ENCODE measurements around the gene LRRC8A. TPM values are rescaled to one million over a fixed set of nuclear protein-coding genes. Genes with fewer than 3 reads are reported as not detected.
A peak's percentile ranks its signal among the peaks of the same experiment; 100 is the strongest.

LRRC8A gene
- total and polyA plus RNA-seq, 2 of the 13 experiments (the other 11 are each of a cell fraction or from before 2014, with no cell fraction given) = 16.1 to 40.6 TPM

DNA sequence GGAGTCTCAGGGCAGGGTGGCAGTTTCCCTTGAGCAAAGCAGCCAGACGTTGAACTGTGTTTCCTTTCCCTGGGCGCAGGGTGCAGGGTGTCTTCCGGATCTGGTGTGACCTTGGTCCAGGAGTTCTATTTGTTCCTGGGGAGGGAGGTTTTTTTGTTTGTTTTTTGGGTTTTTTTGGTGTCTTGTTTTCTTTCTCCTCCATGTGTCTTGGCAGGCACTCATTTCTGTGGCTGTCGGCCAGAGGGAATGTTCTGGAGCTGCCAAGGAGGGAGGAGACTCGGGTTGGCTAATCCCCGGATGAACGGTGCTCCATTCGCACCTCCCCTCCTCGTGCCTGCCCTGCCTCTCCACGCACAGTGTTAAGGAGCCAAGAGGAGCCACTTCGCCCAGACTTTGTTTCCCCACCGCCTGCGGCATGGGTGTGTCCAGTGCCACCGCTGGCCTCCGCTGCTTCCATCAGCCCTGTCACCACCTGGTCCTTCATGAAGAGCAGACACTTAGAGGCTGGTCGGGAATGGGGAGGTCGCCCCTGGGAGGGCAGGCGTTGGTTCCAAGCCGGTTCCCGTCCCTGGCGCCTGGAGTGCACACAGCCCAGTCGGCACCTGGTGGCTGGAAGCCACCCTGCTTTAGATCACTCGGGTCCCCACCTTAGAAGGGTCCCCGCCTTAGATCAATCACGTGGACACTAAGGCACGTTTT is 35.4 kb downstream of the LRRC8A start (continued):
- TF ChIP-seq, protein P1, sequence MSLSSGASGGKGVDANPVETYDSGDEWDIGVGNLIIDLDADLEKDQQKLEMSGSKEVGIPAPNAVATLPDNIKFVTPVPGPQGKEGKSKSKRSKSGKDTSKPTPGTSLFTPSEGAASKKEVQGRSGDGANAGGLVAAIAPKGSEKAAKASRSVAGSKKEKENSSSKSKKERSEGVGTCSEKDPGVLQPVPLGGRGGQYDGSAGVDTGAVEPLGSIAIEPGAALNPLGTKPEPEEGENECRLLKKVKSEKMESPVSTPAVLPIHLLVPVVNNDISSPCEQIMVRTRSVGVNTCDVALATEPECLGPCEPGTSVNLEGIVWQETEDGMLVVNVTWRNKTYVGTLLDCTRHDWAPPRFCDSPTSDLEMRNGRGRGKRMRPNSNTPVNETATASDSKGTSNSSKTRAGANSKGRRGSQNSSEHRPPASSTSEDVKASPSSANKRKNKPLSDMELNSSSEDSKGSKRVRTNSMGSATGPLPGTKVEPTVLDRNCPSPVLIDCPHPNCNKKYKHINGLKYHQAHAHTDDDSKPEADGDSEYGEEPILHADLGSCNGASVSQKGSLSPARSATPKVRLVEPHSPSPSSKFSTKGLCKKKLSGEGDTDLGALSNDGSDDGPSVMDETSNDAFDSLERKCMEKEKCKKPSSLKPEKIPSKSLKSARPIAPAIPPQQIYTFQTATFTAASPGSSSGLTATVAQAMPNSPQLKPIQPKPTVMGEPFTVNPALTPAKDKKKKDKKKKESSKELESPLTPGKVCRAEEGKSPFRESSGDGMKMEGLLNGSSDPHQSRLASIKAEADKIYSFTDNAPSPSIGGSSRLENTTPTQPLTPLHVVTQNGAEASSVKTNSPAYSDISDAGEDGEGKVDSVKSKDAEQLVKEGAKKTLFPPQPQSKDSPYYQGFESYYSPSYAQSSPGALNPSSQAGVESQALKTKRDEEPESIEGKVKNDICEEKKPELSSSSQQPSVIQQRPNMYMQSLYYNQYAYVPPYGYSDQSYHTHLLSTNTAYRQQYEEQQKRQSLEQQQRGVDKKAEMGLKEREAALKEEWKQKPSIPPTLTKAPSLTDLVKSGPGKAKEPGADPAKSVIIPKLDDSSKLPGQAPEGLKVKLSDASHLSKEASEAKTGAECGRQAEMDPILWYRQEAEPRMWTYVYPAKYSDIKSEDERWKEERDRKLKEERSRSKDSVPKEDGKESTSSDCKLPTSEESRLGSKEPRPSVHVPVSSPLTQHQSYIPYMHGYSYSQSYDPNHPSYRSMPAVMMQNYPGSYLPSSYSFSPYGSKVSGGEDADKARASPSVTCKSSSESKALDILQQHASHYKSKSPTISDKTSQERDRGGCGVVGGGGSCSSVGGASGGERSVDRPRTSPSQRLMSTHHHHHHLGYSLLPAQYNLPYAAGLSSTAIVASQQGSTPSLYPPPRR (CRISPR knock-in tag; IDR thresholded peaks at IDR 0.05; ENCODE audit: borderline replicate concordance) = peak; percentile 42; the same call in 1 of the 2 replicates
- TF ChIP-seq, protein P2, sequence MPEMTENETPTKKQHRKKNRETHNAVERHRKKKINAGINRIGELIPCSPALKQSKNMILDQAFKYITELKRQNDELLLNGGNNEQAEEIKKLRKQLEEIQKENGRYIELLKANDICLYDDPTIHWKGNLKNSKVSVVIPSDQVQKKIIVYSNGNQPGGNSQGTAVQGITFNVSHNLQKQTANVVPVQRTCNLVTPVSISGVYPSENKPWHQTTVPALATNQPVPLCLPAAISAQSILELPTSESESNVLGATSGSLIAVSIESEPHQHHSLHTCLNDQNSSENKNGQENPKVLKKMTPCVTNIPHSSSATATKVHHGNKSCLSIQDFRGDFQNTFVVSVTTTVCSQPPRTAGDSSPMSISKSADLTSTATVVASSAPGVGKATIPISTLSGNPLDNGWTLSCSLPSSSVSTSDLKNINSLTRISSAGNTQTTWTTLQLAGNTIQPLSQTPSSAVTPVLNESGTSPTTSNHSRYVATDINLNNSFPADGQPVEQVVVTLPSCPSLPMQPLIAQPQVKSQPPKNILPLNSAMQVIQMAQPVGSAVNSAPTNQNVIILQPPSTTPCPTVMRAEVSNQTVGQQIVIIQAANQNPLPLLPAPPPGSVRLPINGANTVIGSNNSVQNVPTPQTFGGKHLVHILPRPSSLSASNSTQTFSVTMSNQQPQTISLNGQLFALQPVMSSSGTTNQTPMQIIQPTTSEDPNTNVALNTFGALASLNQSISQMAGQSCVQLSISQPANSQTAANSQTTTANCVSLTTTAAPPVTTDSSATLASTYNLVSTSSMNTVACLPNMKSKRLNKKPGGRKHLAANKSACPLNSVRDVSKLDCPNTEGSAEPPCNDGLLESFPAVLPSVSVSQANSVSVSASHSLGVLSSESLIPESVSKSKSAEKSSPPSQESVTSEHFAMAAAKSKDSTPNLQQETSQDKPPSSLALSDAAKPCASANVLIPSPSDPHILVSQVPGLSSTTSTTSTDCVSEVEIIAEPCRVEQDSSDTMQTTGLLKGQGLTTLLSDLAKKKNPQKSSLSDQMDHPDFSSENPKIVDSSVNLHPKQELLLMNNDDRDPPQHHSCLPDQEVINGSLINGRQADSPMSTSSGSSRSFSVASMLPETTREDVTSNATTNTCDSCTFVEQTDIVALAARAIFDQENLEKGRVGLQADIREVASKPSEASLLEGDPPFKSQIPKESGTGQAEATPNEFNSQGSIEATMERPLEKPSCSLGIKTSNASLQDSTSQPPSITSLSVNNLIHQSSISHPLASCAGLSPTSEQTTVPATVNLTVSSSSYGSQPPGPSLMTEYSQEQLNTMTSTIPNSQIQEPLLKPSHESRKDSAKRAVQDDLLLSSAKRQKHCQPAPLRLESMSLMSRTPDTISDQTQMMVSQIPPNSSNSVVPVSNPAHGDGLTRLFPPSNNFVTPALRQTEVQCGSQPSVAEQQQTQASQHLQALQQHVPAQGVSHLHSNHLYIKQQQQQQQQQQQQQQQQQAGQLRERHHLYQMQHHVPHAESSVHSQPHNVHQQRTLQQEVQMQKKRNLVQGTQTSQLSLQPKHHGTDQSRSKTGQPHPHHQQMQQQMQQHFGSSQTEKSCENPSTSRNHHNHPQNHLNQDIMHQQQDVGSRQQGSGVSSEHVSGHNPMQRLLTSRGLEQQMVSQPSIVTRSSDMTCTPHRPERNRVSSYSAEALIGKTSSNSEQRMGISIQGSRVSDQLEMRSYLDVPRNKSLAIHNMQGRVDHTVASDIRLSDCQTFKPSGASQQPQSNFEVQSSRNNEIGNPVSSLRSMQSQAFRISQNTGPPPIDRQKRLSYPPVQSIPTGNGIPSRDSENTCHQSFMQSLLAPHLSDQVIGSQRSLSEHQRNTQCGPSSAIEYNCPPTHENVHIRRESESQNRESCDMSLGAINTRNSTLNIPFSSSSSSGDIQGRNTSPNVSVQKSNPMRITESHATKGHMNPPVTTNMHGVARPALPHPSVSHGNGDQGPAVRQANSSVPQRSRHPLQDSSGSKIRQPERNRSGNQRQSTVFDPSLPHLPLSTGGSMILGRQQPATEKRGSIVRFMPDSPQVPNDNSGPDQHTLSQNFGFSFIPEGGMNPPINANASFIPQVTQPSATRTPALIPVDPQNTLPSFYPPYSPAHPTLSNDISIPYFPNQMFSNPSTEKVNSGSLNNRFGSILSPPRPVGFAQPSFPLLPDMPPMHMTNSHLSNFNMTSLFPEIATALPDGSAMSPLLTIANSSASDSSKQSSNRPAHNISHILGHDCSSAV (CRISPR knock-in tag; IDR thresholded peaks at IDR 0.05; ENCODE audit: borderline replicate concordance) = no peak
- TF ChIP-seq, protein P3, sequence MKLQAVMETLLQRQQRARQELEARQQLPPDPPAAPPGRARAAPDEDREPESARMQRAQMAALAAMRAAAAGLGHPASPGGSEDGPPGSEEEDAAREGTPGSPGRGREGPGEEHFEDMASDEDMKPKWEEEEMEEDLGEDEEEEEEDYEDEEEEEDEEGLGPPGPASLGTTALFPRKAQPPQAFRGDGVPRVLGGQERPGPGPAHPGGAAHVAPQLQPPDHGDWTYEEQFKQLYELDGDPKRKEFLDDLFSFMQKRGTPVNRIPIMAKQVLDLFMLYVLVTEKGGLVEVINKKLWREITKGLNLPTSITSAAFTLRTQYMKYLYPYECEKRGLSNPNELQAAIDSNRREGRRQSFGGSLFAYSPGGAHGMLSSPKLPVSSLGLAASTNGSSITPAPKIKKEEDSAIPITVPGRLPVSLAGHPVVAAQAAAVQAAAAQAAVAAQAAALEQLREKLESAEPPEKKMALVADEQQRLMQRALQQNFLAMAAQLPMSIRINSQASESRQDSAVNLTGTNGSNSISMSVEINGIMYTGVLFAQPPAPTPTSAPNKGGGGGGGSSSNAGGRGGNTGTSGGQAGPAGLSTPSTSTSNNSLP (IDR thresholded peaks at IDR 0.05; ENCODE audit: low read depth, low read length) = no peak
- TF ChIP-seq ZSCAN21 (CRISPR knock-in tag; IDR thresholded peaks at IDR 0.05; ENCODE audit: borderline replicate concordance) = peak; percentile 41; the same call in 1 of the 2 replicates
- TF ChIP-seq CEBPG (CRISPR knock-in tag; IDR thresholded peaks at IDR 0.05) = peak; percentile 62
- TF ChIP-seq, protein P4, sequence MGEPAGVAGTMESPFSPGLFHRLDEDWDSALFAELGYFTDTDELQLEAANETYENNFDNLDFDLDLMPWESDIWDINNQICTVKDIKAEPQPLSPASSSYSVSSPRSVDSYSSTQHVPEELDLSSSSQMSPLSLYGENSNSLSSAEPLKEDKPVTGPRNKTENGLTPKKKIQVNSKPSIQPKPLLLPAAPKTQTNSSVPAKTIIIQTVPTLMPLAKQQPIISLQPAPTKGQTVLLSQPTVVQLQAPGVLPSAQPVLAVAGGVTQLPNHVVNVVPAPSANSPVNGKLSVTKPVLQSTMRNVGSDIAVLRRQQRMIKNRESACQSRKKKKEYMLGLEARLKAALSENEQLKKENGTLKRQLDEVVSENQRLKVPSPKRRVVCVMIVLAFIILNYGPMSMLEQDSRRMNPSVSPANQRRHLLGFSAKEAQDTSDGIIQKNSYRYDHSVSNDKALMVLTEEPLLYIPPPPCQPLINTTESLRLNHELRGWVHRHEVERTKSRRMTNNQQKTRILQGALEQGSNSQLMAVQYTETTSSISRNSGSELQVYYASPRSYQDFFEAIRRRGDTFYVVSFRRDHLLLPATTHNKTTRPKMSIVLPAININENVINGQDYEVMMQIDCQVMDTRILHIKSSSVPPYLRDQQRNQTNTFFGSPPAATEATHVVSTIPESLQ (CRISPR knock-in tag; conservative IDR thresholded peaks at IDR 0.05) = no peak
- TF ChIP-seq, protein P5, sequence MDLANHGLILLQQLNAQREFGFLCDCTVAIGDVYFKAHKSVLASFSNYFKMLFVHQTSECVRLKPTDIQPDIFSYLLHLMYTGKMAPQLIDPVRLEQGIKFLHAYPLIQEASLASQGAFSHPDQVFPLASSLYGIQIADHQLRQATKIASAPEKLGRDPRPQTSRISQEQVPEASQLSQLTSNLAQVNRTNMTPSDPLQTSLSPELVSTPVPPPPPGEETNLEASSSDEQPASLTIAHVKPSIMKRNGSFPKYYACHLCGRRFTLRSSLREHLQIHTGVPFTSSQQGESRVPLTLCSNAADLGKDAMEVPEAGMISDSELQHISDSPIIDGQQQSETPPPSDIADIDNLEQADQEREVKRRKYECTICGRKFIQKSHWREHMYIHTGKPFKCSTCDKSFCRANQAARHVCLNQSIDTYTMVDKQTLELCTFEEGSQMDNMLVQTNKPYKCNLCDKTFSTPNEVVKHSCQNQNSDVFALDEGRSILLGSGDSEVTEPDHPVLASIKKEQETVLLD (CRISPR knock-in tag; IDR thresholded peaks at IDR 0.05; ENCODE audit: low read depth) = 0 out of 2 replicates have a peak, but pooled peaks have one; percentile 35
- no peak for TF ChIP-seq HNRNPUL1 (IDR thresholded peaks at IDR 0.05; ENCODE audit: low read depth, low read length)
- peak; percentile 94 for TF ChIP-seq ZBTB38 (CRISPR knock-in tag; IDR thresholded peaks at IDR 0.05)
